Islet precursor cell (in vitro differentiated cells): ENCODE data around the gene SPDYE4.

ENCODE experiments used
- DNase-seq: peaks from one replicate; pipeline ENCODE4 v3.0.0-alpha.2; 2018

The SPDYE4 gene

GRCh38 chr17:8736796-8737195 is 21.6 kb downstream of the SPDYE4 start:
- no peak for DNase-seq

- no peak for DNase-seq
Measured at GRCh38 chr17:8736362-8736761, 22.0 kb downstream of the SPDYE4 start.

- DNase-seq, result no peak
Measured at GRCh38 chr17:8735336-8735939, 22.9 kb downstream of the SPDYE4 start.

GRCh38 chr17:8734876-8735275 is 23.5 kb downstream of the SPDYE4 start:
- DNase-seq, result no peak

- no peak for DNase-seq
Measured at GRCh38 chr17:8732406-8733085, 25.8 kb downstream of the SPDYE4 start.

GRCh38 chr17:8729860-8730259 is 28.5 kb downstream of the SPDYE4 start:
- DNase-seq, result no peak

- no peak for DNase-seq
Measured at GRCh38 chr17:8729421-8729820, 28.9 kb downstream of the SPDYE4 start.

- no peak for DNase-seq
Measured at GRCh38 chr17:8728971-8729370, 29.4 kb downstream of the SPDYE4 start.

GRCh38 chr17:8728251-8728938 is 30.0 kb downstream of the SPDYE4 start:
- peak; percentile 76 for DNase-seq

- peak; percentile 57 for DNase-seq
Measured at GRCh38 chr17:8726941-8727555, 31.3 kb downstream of the SPDYE4 start.

- no peak for DNase-seq
Measured at GRCh38 chr17:8725881-8726876, 32.2 kb downstream of the SPDYE4 start.

- peak; percentile 76 for DNase-seq
Measured at GRCh38 chr17:8724451-8724850, 33.9 kb downstream of the SPDYE4 start.

- DNase-seq, result no peak
Measured at GRCh38 chr17:8720596-8720995, 37.8 kb downstream of the SPDYE4 start.

- no peak for DNase-seq
Measured at GRCh38 chr17:8719291-8720246, 38.8 kb downstream of the SPDYE4 start.

- DNase-seq, result no peak
Measured at GRCh38 chr17:8718001-8718563, 40.3 kb downstream of the SPDYE4 start.

GRCh38 chr17:8713878-8714277 is 44.5 kb downstream of the SPDYE4 start:
- DNase-seq, result no peak

GRCh38 chr17:8713315-8713714 is 45.0 kb downstream of the SPDYE4 start:
- no peak for DNase-seq

GRCh38 chr17:8712698-8713097 is 45.6 kb downstream of the SPDYE4 start:
- no peak for DNase-seq

GRCh38 chr17:8711291-8711690 is 47.1 kb downstream of the SPDYE4 start:
- no peak for DNase-seq

- DNase-seq, result no peak
Measured at GRCh38 chr17:8710813-8711212, 47.5 kb downstream of the SPDYE4 start.

GRCh38 chr17:8709006-8709405 is 49.3 kb downstream of the SPDYE4 start:
- no peak for DNase-seq
